ENCODE data around the gene AGPAT3.

AGPAT3 gene

DNA sequence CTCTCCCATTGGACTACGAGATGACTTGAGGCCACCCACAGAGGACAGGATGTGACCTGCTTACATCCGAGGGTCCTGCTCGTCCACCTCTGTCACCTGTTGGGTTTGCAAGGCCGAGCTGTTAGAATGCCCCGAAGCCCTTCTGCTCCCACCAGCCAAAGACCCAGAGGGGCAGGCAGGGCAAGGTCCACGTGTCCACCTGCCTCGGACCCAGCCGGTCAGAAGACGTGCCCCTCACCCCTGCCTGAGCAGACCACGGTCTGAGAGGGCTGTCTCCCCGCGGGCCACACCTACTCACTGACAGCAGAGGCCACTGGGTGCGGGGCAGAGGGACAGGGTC, 116.8 kb downstream of the AGPAT3 start:
- peaks cover 11% of the 10 kb centered on the region for H3K4me1 ChIP-seq (ENCODE audit: control insufficient read depth, insufficient read depth, low read length, poor library complexity, severe bottlenecking)
- H3K36me3 ChIP-seq (ENCODE audit: control insufficient read depth, insufficient read depth, low read length): no peaks in the 10 kb centered on the region
- no peaks in the 10 kb centered on the region for H3K9me3 ChIP-seq (ENCODE audit: control insufficient read depth, low read length)
- no peak overlapping the region for H3K27ac ChIP-seq (ENCODE audit: low read depth, low read length, severe bottlenecking)
- WGBS, 2 experiments (ENCODE audit: insufficient coverage in 2 of 2): 62 to 77% methylated on average over 8 to 13 of the region's 13 CpGs
- no peak overlapping the region for H3K4me3 ChIP-seq (ENCODE audit: extremely low read depth, insufficient read depth, low read length, poor library complexity, severe bottlenecking)

DNA sequence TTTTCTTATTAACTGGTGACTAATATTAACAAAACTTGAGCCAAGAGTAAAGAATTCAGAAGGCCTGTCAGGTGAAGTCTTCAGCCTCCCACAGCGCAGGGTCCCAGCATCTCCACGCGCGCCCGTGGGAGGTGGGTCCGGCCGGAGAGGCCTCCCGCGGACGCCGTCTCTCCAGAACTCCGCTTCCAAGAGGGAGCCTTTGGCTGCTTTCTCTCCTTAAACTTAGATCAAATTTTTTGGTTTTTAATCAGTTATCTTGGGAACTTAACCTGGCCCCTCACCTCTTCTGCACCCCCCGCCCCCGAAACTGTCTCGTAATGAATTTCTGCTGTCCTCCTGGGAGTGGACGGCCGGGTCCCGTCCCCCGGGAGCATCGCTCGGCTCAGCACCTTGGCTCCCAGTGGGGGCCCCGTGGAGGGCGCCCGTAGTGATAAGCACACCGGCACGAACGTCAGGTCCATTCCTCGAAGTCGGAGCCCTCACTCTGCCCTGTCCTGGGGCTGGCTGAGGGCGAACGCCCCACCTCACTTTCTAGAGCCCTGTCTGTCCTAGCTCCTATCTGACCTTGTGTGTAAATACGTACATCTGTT, 117.6 kb downstream of the AGPAT3 start:
- 93 to 97% methylated on average over 30 of the region's 32 CpGs for WGBS, 2 experiments (ENCODE audit: insufficient coverage in 2 of 2)
- Histone ChIP-seq H3K36me3 (ENCODE audit: control insufficient read depth, insufficient read depth, low read length) (no peaks in the 10 kb centered on the region), H3K4me1 (ENCODE audit: control insufficient read depth, insufficient read depth, low read length, poor library complexity, severe bottlenecking) (peaks cover 11% of the 10 kb centered on the region), H3K4me3 (ENCODE audit: extremely low read depth, insufficient read depth, low read length, poor library complexity, severe bottlenecking) (no peak overlapping the region), H3K27ac (ENCODE audit: low read depth, low read length, severe bottlenecking) (no peak overlapping the region), H3K9me3 (ENCODE audit: control insufficient read depth, low read length) (no peaks in the 10 kb centered on the region)

DNA sequence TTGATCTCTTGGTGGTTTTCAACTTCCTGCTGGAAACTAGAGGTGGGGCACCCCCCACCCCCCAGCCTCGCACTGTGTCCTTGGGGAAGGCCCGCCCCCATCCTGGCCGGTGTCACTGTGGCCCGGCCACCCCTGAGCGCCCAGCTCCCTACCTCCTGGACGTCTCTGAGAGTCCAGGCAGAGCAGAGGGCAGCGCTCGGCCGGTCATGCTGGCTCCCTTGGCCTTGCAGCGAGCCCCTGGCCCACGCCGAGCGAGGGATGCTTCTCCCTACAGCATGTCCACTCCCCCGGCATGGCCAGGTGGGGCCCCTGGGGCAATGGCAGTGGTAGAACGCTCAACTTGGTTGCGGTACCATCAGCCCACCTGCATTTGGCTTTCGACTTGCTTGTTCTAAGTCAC, 118.4 kb downstream of the AGPAT3 start:
- peaks cover 11% of the 10 kb centered on the region for H3K4me1 ChIP-seq (ENCODE audit: control insufficient read depth, insufficient read depth, low read length, poor library complexity, severe bottlenecking)
- H3K4me3 ChIP-seq (ENCODE audit: extremely low read depth, insufficient read depth, low read length, poor library complexity, severe bottlenecking): no peak overlapping the region
- H3K9me3 ChIP-seq (ENCODE audit: control insufficient read depth, low read length): no peaks in the 10 kb centered on the region
- H3K36me3 ChIP-seq (ENCODE audit: control insufficient read depth, insufficient read depth, low read length): no peaks in the 10 kb centered on the region
- WGBS, 2 experiments (ENCODE audit: insufficient coverage in 2 of 2): 91 to 93% methylated on average over 11 to 17 of the region's 17 CpGs
- no peak overlapping the region for H3K27ac ChIP-seq (ENCODE audit: low read depth, low read length, severe bottlenecking)

DNA sequence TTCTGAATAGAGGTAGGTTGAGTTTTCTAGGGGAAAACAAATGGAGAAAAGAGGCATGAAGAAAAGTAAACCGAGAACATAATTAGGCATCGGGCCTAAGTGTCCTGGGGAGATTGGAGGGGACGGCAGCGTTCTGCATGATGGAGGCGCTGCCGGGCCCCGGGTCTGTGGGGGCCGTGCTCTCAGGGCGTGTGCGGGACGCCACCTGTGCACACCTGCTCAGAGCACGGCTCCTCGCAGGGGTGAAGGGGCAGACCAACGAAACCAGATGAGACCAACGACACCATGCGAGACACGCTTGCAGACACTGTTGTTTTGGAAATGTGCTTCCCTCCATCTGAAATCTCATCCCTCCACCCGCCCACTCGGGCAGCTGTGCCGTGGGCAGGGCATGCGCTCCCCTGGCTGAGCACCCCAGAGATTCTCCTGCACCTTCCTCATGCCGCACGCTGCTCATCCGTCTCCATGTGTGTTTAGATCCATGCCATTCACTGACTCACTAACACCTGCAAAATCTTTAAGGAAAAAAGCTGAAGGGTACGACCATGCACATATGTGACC, 118.9 kb downstream of the AGPAT3 start:
- Histone ChIP-seq H3K9me3 (ENCODE audit: control insufficient read depth, low read length) (no peaks in the 10 kb centered on the region), H3K36me3 (ENCODE audit: control insufficient read depth, insufficient read depth, low read length) (no peaks in the 10 kb centered on the region), H3K27ac (ENCODE audit: low read depth, low read length, severe bottlenecking) (no peak overlapping the region), H3K4me1 (ENCODE audit: control insufficient read depth, insufficient read depth, low read length, poor library complexity, severe bottlenecking) (peaks cover 11% of the 10 kb centered on the region), H3K4me3 (ENCODE audit: extremely low read depth, insufficient read depth, low read length, poor library complexity, severe bottlenecking) (no peak overlapping the region)
- 94 to 98% methylated on average over 22 to 24 of the region's 25 CpGs for WGBS, 2 experiments (ENCODE audit: insufficient coverage in 2 of 2)

DNA sequence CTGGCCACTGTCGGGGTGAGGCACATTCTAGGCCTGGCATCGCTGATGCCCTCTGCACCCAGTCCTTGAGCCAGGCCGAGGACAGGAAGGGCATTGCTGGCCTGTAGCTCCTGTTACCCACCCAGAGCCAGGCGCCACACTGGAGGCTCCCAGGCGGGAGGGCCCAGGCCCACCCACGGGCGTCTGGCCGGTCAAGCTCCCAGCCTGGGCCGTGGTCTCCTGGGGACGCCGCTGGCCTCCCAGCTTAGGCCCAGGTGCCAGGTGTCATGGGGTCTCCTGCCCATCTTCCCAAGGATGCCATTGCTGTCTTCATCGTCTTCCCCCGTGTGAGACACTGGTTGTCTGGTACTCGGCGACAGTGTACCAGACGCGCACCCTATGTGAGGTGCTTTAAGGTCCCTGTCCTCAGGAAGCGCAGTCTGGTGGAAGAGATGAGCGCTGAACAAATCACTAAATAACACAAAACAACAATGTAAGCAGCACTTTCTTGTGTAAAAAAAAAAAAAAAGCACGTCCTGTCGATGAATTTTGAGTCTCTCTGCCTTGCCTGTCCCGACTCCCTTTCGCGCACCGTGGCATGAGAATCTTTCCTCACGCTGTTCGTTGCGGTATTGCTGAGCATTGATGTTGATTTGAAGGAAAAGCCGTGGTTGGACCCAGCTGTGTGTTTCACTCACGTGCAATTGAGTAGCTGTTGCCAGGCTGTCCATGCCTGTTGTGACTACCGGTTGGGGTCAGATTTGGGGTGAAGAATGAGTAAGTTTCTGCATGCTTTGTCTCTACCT, 120.1 kb downstream of the AGPAT3 start:
- peaks cover 11% of the 10 kb centered on the region for H3K4me1 ChIP-seq (ENCODE audit: control insufficient read depth, insufficient read depth, low read length, poor library complexity, severe bottlenecking)
- H3K9me3 ChIP-seq (ENCODE audit: control insufficient read depth, low read length): no peaks in the 10 kb centered on the region
- H3K27ac ChIP-seq (ENCODE audit: low read depth, low read length, severe bottlenecking): no peak overlapping the region
- no peaks in the 10 kb centered on the region for H3K36me3 ChIP-seq (ENCODE audit: control insufficient read depth, insufficient read depth, low read length)
- no peak overlapping the region for H3K4me3 ChIP-seq (ENCODE audit: extremely low read depth, insufficient read depth, low read length, poor library complexity, severe bottlenecking)
- 96 to 97% methylated on average over 14 to 28 of the region's 31 CpGs for WGBS, 2 experiments (ENCODE audit: insufficient coverage in 2 of 2)

DNA sequence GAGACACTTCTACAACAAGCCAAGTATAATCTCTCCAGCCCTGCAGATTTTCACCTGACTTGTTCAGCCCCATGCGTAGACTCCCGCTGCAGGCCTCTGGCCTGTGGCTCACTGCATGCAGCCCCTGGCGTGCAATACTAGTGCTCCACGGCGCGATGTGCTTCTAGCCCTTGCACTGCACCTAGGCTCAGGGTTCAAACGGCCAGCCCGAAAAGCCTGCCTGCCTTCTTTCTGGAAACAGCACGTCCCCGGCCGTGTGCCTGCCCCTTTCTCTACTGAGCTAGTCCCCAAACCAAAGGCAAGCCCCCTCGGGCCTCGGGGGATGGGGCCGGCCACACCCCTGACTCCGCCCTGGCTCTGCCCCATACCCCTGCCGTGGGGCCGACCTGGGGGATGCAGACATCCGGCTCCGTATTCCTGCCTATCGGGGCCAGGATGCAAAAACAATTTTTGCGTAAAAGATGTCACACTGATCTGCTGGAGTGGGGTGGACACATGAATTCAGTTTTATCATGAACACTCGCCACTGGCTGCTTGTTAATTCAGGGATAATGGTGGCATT, 120.7 kb downstream of the AGPAT3 start:
- Histone ChIP-seq H3K36me3 (ENCODE audit: control insufficient read depth, insufficient read depth, low read length) (no peaks in the 10 kb centered on the region), H3K9me3 (ENCODE audit: control insufficient read depth, low read length) (no peaks in the 10 kb centered on the region), H3K4me1 (ENCODE audit: control insufficient read depth, insufficient read depth, low read length, poor library complexity, severe bottlenecking) (peaks cover 6% of the 10 kb centered on the region), H3K27ac (ENCODE audit: low read depth, low read length, severe bottlenecking) (no peak overlapping the region), H3K4me3 (ENCODE audit: extremely low read depth, insufficient read depth, low read length, poor library complexity, severe bottlenecking) (no peak overlapping the region)
- 42 to 45% methylated on average over 18 to 22 of the region's 22 CpGs for WGBS, 2 experiments (ENCODE audit: insufficient coverage in 2 of 2)

DNA sequence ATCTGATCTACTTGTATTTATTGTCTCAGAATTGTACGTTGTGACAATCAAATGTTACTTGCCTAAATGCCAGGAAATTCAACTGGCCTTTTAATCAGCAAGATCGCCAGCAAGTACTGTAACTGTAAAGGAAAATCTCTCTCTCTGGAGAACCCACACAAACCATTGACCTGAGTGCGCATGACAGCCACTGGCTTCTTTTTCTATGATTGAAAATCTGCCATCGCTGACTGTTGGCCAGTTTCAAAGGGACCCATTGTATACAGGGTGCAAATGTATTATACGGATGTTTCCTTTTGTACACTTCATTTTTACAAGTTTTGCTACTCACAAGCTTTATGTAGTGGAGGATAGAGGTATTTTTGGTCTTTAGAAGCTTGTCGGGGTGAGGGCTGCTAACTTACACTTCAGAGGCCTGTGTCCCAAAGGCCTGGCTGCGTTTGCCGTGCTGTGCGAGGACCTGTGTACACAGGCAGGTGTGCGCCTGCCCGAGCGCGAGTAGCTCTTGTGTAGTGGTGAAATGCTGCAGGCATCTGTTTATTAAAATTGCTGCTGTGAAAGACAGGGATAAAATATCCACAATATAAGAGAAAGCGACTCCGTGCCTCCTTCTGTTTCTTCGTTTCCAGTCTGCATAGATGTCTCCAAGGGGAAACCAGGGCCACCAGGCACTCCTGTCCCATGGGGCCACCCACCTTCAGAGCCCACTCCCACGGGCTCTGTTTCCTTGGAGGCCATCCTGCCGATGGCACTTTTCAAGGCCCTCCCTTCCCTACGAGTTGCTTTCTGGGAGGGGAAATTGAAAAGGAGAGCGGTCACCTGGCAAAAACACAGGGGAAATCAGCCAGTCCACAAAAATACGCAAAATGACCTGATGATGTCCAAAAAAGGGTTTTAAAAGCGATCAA, 121.8 kb downstream of the AGPAT3 start:
- H3K27ac ChIP-seq (ENCODE audit: low read depth, low read length, severe bottlenecking): no peak overlapping the region
- H3K9me3 ChIP-seq (ENCODE audit: control insufficient read depth, low read length): no peaks in the 10 kb centered on the region
- WGBS, 2 experiments (ENCODE audit: insufficient coverage in 2 of 2): 95 to 97% methylated on average over 12 to 19 of the region's 22 CpGs

DNA sequence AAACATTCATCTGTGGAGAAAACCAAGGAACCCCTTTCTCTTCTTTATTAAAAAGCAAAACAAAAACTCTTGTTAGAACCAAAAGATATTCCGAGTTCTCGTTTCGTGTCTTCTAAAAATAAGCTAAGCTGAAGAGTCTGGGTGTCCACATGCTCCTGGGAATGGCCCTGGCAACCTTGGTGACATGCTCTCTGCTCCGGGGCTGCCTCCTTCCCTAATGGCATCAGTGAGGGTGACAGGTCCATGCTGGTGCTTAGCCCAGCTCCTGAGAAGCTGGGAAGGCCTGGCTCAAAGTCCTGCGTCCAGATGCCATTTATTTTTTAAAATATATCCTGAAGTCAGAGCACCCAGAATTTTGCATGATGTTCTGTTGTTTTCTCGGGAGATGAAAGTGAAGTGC, 122.5 kb downstream of the AGPAT3 start:
- Histone ChIP-seq H3K27ac (ENCODE audit: low read depth, low read length, severe bottlenecking) (no peak overlapping the region), H3K36me3 (ENCODE audit: control insufficient read depth, insufficient read depth, low read length) (no peaks in the 10 kb centered on the region), H3K4me3 (ENCODE audit: extremely low read depth, insufficient read depth, low read length, poor library complexity, severe bottlenecking) (no peak overlapping the region), H3K9me3 (ENCODE audit: control insufficient read depth, low read length) (no peaks in the 10 kb centered on the region), H3K4me1 (ENCODE audit: control insufficient read depth, insufficient read depth, low read length, poor library complexity, severe bottlenecking) (no peaks in the 10 kb centered on the region)
- 92 to 93% methylated on average over 4 to 5 of the region's 6 CpGs for WGBS, 2 experiments (ENCODE audit: insufficient coverage in 2 of 2)

More for the DNA sequence above, 121.8 kb downstream of the AGPAT3 start:
- Histone ChIP-seq H3K4me3 (ENCODE audit: extremely low read depth, insufficient read depth, low read length, poor library complexity, severe bottlenecking) (no peak overlapping the region), H3K4me1 (ENCODE audit: control insufficient read depth, insufficient read depth, low read length, poor library complexity, severe bottlenecking) (no peaks in the 10 kb centered on the region), H3K36me3 (ENCODE audit: control insufficient read depth, insufficient read depth, low read length) (no peaks in the 10 kb centered on the region)

DNA sequence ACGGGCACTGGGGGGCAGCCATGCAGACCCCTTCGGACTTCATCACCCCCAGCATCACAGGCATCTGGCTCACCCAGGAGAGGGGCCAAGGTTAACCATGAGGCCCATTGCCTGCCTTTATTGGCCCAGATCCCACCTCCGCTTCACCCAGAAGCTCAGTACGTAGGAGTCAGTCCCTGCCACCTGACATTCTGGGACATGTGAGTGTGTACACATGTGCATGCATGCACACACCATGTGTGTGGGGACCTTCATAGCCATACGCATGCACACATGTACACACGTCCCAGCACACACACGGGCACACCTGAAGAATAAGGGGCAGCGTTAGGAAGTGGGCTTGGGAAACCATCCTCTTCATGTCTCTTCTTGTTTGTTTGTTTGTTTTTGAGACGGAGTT, 123.0 kb downstream of the AGPAT3 start:
- Histone ChIP-seq H3K36me3 (ENCODE audit: control insufficient read depth, insufficient read depth, low read length) (no peaks in the 10 kb centered on the region), H3K4me1 (ENCODE audit: control insufficient read depth, insufficient read depth, low read length, poor library complexity, severe bottlenecking) (no peaks in the 10 kb centered on the region), H3K9me3 (ENCODE audit: control insufficient read depth, low read length) (no peaks in the 10 kb centered on the region), H3K4me3 (ENCODE audit: extremely low read depth, insufficient read depth, low read length, poor library complexity, severe bottlenecking) (no peak overlapping the region), H3K27ac (ENCODE audit: low read depth, low read length, severe bottlenecking) (no peak overlapping the region)
- WGBS, 2 experiments (ENCODE audit: insufficient coverage in 2 of 2): 92 to 94% methylated on average over 8 of the region's 9 CpGs

DNA sequence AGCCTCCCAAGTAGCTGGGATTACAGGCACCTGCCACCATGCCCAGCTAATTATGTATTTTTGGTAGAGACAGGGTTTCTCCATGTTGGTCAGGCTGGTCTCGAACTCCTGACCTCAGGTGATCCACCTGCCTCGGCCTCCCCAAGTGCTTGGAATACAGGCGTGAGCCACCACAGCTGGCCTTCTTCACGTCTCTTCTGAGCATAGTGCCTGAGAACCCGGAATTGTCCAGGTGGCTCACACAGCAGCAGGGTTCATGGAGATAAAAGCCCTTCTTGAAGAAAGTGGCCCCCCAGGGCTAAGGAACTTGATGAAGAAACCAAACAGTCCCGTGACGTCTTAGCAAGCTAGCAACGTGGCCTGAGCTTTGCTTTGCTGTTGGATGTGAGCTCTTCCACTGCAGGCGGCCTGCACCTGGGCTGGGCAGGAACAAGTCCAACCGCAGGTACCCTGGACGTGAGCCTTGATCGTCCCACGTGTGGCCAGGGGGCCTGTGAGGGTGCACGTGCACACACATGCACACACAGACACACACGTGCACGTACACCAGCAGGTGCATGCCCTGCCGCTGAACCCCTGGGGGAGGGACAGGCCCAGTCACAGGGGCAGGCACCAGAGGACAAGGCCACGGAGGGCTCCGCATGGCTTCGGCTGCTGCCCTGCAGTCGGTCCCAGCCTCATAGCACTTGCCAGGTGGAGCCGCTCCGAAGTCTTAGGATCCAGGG, 123.6 kb downstream of the AGPAT3 start:
- H3K4me1 ChIP-seq (ENCODE audit: control insufficient read depth, insufficient read depth, low read length, poor library complexity, severe bottlenecking): no peaks in the 10 kb centered on the region
- H3K27ac ChIP-seq (ENCODE audit: low read depth, low read length, severe bottlenecking): no peak overlapping the region
- H3K36me3 ChIP-seq (ENCODE audit: control insufficient read depth, insufficient read depth, low read length): no peaks in the 10 kb centered on the region
- H3K9me3 ChIP-seq (ENCODE audit: control insufficient read depth, low read length): no peaks in the 10 kb centered on the region
- WGBS, 2 experiments (ENCODE audit: insufficient coverage in 2 of 2): 83 to 90% methylated on average over 21 to 23 of the region's 23 CpGs
- H3K4me3 ChIP-seq (ENCODE audit: extremely low read depth, insufficient read depth, low read length, poor library complexity, severe bottlenecking): no peak overlapping the region
